Epidermal melanocyte (primary cell): Measurements from ENCODE around the gene GID8.

Source experiments
- DNase-seq: peaks from one replicate; pipeline ENCODE4 v3.0.0; 2011; ENCODE audit warnings: low spot score; ENCODE audit not compliant: insufficient read length

Gene GID8

GRCh38 chr20:62969179-62969760 lies 31.3 kb downstream of the GID8 start:
- no peak for DNase-seq

- DNase-seq, result no peak
Measured at GRCh38 chr20:62969939-62970306, 32.0 kb downstream of the GID8 start.

GRCh38 chr20:62970307-62971210 lies 32.6 kb downstream of the GID8 start:
- DNase-seq, result no peak

GRCh38 chr20:62971211-62971949 lies 33.4 kb downstream of the GID8 start:
- no peak for DNase-seq

- peak; percentile 98 for DNase-seq
Measured at GRCh38 chr20:62971950-62972844, 34.2 kb downstream of the GID8 start.

GRCh38 chr20:62972845-62973745 lies 35.1 kb downstream of the GID8 start:
- DNase-seq, result no peak

GRCh38 chr20:62975251-62975760 lies 37.4 kb downstream of the GID8 start:
- DNase-seq, result no peak

GRCh38 chr20:62975812-62976508 lies 38.0 kb downstream of the GID8 start:
- DNase-seq, result no peak

GRCh38 chr20:62976886-62977285 lies 38.9 kb downstream of the GID8 start:
- no peak for DNase-seq

- DNase-seq, result no peak
Measured at GRCh38 chr20:62977613-62978560, 39.9 kb downstream of the GID8 start.

- DNase-seq, result no peak
Measured at GRCh38 chr20:62978561-62978943, 40.6 kb downstream of the GID8 start.

GRCh38 chr20:62979310-62979709 lies 41.4 kb downstream of the GID8 start:
- no peak for DNase-seq

GRCh38 chr20:62979876-62980373 lies 42.0 kb downstream of the GID8 start:
- no peak for DNase-seq

- DNase-seq, result no peak
Measured at GRCh38 chr20:62980380-62980960, 42.5 kb downstream of the GID8 start.

- DNase-seq, result no peak
Measured at GRCh38 chr20:62980970-62981369, 43.0 kb downstream of the GID8 start.

GRCh38 chr20:62982124-62983075 lies 44.5 kb downstream of the GID8 start:
- no peak for DNase-seq

- no peak for DNase-seq
Measured at GRCh38 chr20:62983210-62983609, 45.3 kb downstream of the GID8 start.
